ENCODE results near the gene GSG1L2.

- TF ChIP-seq CSDC2 (CRISPR knock-in tag; IDR thresholded peaks at IDR 0.05) (no peak), RARB (CRISPR knock-in tag; IDR thresholded peaks at IDR 0.05) (no peak), ZFP30 (CRISPR knock-in tag; IDR thresholded peaks at IDR 0.05) (no peak), ZFP3 (CRISPR knock-in tag; IDR thresholded peaks at IDR 0.05) (no peak), POU6F1 (CRISPR knock-in tag; IDR thresholded peaks at IDR 0.05; ENCODE audit: borderline replicate concordance, low read depth) (no peak), ZNF8 (CRISPR knock-in tag; IDR thresholded peaks at IDR 0.05) (no peak), PPARA (CRISPR knock-in tag; IDR thresholded peaks at IDR 0.05; ENCODE audit: borderline replicate concordance) (no peak), ARNTL (CRISPR knock-in tag; IDR thresholded peaks at IDR 0.05; ENCODE audit: borderline replicate concordance, low read depth) (no peak), PATZ1 (CRISPR knock-in tag; IDR thresholded peaks at IDR 0.05; ENCODE audit: borderline replicate concordance) (no peak), SNAI2 (CRISPR knock-in tag; IDR thresholded peaks at IDR 0.05) (no peak), OSR1 (CRISPR knock-in tag; IDR thresholded peaks at IDR 0.05) (no peak), TSHZ2 (CRISPR knock-in tag; IDR thresholded peaks at IDR 0.05) (no peak), CREB5 (CRISPR knock-in tag; IDR thresholded peaks at IDR 0.05; ENCODE audit: low read depth) (no peak)
Observed at GRCh38 chr17:9792181-9792840, 29.6 kb downstream of the GSG1L2 start.

Measured in SK-N-SH treated with all-trans-retinoic acid at 6 μM for 48 hours (cell line).